OCI-LY7 (cell line): ENCODE data around the gene FAM83B.
"Not testable (repeated sequence)": the region's sequence is repeated elsewhere in the genome, so short reads cannot be mapped to it uniquely, and the experiment has no call there.

ENCODE experiments used
- EZH2phosphoT487 ChIP-seq: fragments of 200-600 bp; sonication (generic); IDR thresholded peaks from 2 replicates; pipeline ENCODE4 v1.6.1; 2018; ENCODE audit warnings: low read depth, borderline replicate concordance, mild to moderate bottlenecking, mixed run types, antibody characterized with exemption, low read length, moderate library complexity, mixed read lengths
- TF ChIP-seq, protein P1 (sequence below): fragments of 200-600 bp; sonication (generic); conservative IDR thresholded peaks from 2 replicates; pipeline ENCODE4 v1.5.1; 2014; ENCODE audit warnings: mild to moderate bottlenecking, antibody characterized with exemption, low read length, moderate library complexity, mixed read lengths

- TF ChIP-seq, protein P1, sequence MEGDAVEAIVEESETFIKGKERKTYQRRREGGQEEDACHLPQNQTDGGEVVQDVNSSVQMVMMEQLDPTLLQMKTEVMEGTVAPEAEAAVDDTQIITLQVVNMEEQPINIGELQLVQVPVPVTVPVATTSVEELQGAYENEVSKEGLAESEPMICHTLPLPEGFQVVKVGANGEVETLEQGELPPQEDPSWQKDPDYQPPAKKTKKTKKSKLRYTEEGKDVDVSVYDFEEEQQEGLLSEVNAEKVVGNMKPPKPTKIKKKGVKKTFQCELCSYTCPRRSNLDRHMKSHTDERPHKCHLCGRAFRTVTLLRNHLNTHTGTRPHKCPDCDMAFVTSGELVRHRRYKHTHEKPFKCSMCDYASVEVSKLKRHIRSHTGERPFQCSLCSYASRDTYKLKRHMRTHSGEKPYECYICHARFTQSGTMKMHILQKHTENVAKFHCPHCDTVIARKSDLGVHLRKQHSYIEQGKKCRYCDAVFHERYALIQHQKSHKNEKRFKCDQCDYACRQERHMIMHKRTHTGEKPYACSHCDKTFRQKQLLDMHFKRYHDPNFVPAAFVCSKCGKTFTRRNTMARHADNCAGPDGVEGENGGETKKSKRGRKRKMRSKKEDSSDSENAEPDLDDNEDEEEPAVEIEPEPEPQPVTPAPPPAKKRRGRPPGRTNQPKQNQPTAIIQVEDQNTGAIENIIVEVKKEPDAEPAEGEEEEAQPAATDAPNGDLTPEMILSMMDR: not testable (repeated sequence)
- TF ChIP-seq EZH2phosphoT487: not testable (repeated sequence)
Observed at GRCh38 chr6:54796918-54797317, 49.7 kb upstream of the FAM83B start.
